ENCODE measurements around the gene NUP107. TPM values are rescaled to one million over a fixed set of nuclear protein-coding genes. Genes with fewer than 3 reads are reported as not detected.

NUP107 gene
- total and polyA plus RNA-seq, 5 donors from 2014 or later: 28.9 to 37.0 (median 34.4) TPM

GRCh38 chr12:68647507-68647906, 39.3 kb upstream of the NUP107 start:
- Histone ChIP-seq H3K27ac (ENCODE audit: insufficient read depth, low read length, poor library complexity, severe bottlenecking) (no peak overlapping the region), H3K9me3 (ENCODE audit: control insufficient read depth in 2 of 2, low read length in 2 of 2) (no peaks in the 10 kb centered on the region), H3K4me1 (ENCODE audit: control insufficient read depth, insufficient read depth, low read length, poor library complexity, severe bottlenecking) (peaks cover 34% of the 10 kb centered on the region), H3K4me3 (ENCODE audit: low read depth, low read length) (peak overlapping the region; percentile 33), H3K36me3 (ENCODE audit: control insufficient read depth, insufficient read depth, low read length) (peaks cover 37% of the 10 kb centered on the region), H3K27me3 (ENCODE audit: control insufficient read depth, insufficient read depth, low read length) (no peaks in the 10 kb centered on the region)
- no peaks in the 10 kb centered on the region for H3K9me3 Mint-ChIP-seq
- no peaks in the 10 kb centered on the region for H3K27me3 Mint-ChIP-seq
- peak overlapping the region in 2 of 3 donors; percentile 28 to 54 for H3K27ac Mint-ChIP-seq
- DNase-seq: no peak
- peaks cover 39 to 72% (median 55%) of the 10 kb centered on the region in 4 donors for H3K4me1 Mint-ChIP-seq
- no peak for ATAC-seq (ENCODE audit: low read depth in 2 of 2)
- peak overlapping the region in 3 of 4 donors; percentile 10 to 68 (median 12) for H3K4me3 Mint-ChIP-seq
- H3K36me3 Mint-ChIP-seq: peaks cover 20% of the 10 kb centered on the region

- Mint-ChIP-seq H3K4me1 (peaks cover 38 to 65% (median 54%) of the 10 kb centered on the region in 4 donors), H3K4me3 (peak overlapping the region in 3 of 4 donors; percentile 12 to 68 (median 44)), H3K27me3 (no peaks in the 10 kb centered on the region), H3K36me3 (peaks cover 16% of the 10 kb centered on the region), H3K27ac (peak overlapping the region; percentile 28 to 62 (median 54)), H3K9me3 (no peaks in the 10 kb centered on the region)
- DNase-seq: peak in 2 of 3 donors; percentile 19 to 34
- Histone ChIP-seq H3K27me3 (ENCODE audit: control insufficient read depth, insufficient read depth, low read length) (no peaks in the 10 kb centered on the region), H3K4me3 (ENCODE audit: low read depth, low read length) (peak overlapping the region; percentile 33), H3K36me3 (ENCODE audit: control insufficient read depth, insufficient read depth, low read length) (peaks cover 40% of the 10 kb centered on the region), H3K4me1 (ENCODE audit: control insufficient read depth, insufficient read depth, low read length, poor library complexity, severe bottlenecking) (peaks cover 32% of the 10 kb centered on the region), H3K27ac (ENCODE audit: insufficient read depth, low read length, poor library complexity, severe bottlenecking) (no peak overlapping the region), H3K9me3 (ENCODE audit: control insufficient read depth in 2 of 2, low read length in 2 of 2) (no peaks in the 10 kb centered on the region)
- no peak for ATAC-seq (ENCODE audit: low read depth in 2 of 2)
Measured at GRCh38 chr12:68648179-68648578, 38.6 kb upstream of the NUP107 start.

GRCh38 chr12:68665016-68665569, 21.7 kb upstream of the NUP107 start:
- H3K4me3 Mint-ChIP-seq: peak overlapping the region in 1 of 4 donors; percentile 75

GRCh38 chr12:68667291-68667690, 19.5 kb upstream of the NUP107 start:
- ATAC-seq (ENCODE audit: low read depth in 2 of 2): no peak
- no peaks in the 10 kb centered on the region for H3K4me1 ChIP-seq (ENCODE audit: control insufficient read depth, insufficient read depth, low read length, poor library complexity, severe bottlenecking)
- Mint-ChIP-seq H3K4me1 (peaks cover 29 to 52% (median 40%) of the 10 kb centered on the region in 4 donors), H3K9me3 (no peaks in the 10 kb centered on the region), H3K4me3 (no peak overlapping the region), H3K27ac (peak overlapping the region; percentile 36 to 94 (median 48)), H3K27me3 (no peaks in the 10 kb centered on the region), H3K36me3 (peaks cover 6% of the 10 kb centered on the region)
- DNase-seq: no peak
- peaks cover 13% of the 10 kb centered on the region for H3K36me3 ChIP-seq (ENCODE audit: control insufficient read depth, insufficient read depth, low read length)
- no peaks in the 10 kb centered on the region for H3K9me3 ChIP-seq (ENCODE audit: control insufficient read depth in 2 of 2, low read length in 2 of 2)
- no peaks in the 10 kb centered on the region for H3K27me3 ChIP-seq (ENCODE audit: control insufficient read depth, insufficient read depth, low read length)
- H3K27ac ChIP-seq (ENCODE audit: insufficient read depth, low read length, poor library complexity, severe bottlenecking): no peak overlapping the region
- H3K4me3 ChIP-seq (ENCODE audit: low read depth, low read length): no peak overlapping the region

More at GRCh38 chr12:68665016-68665569, 21.7 kb upstream of the NUP107 start:
- peaks cover 26 to 42% (median 34%) of the 10 kb centered on the region in 4 donors for H3K4me1 Mint-ChIP-seq
- peak overlapping the region; percentile 73 to 88 (median 78) for H3K27ac Mint-ChIP-seq
- Histone ChIP-seq H3K9me3 (ENCODE audit: control insufficient read depth in 2 of 2, low read length in 2 of 2) (no peaks in the 10 kb centered on the region), H3K27me3 (ENCODE audit: control insufficient read depth, insufficient read depth, low read length) (no peaks in the 10 kb centered on the region), H3K4me3 (ENCODE audit: low read depth, low read length) (no peak overlapping the region), H3K4me1 (ENCODE audit: control insufficient read depth, insufficient read depth, low read length, poor library complexity, severe bottlenecking) (no peaks in the 10 kb centered on the region), H3K27ac (ENCODE audit: insufficient read depth, low read length, poor library complexity, severe bottlenecking) (no peak overlapping the region), H3K36me3 (ENCODE audit: control insufficient read depth, insufficient read depth, low read length) (peaks cover 26% of the 10 kb centered on the region)
- H3K36me3 Mint-ChIP-seq: peaks cover 15% of the 10 kb centered on the region
- no peak for ATAC-seq (ENCODE audit: low read depth in 2 of 2)
- H3K27me3 Mint-ChIP-seq: no peaks in the 10 kb centered on the region
- H3K9me3 Mint-ChIP-seq: no peaks in the 10 kb centered on the region
- DNase-seq: no peak

- Mint-ChIP-seq H3K9me3 (no peaks in the 10 kb centered on the region), H3K4me1 (peaks cover 29 to 54% (median 40%) of the 10 kb centered on the region in 4 donors), H3K36me3 (peaks cover 6% of the 10 kb centered on the region), H3K27ac (peak overlapping the region in 1 of 3 donors; percentile 36), H3K27me3 (no peaks in the 10 kb centered on the region), H3K4me3 (no peak overlapping the region)
- Histone ChIP-seq H3K4me3 (ENCODE audit: low read depth, low read length) (no peak overlapping the region), H3K36me3 (ENCODE audit: control insufficient read depth, insufficient read depth, low read length) (peaks cover 13% of the 10 kb centered on the region), H3K4me1 (ENCODE audit: control insufficient read depth, insufficient read depth, low read length, poor library complexity, severe bottlenecking) (peaks cover under 1% of the 10 kb centered on the region), H3K27me3 (ENCODE audit: control insufficient read depth, insufficient read depth, low read length) (no peaks in the 10 kb centered on the region), H3K27ac (ENCODE audit: insufficient read depth, low read length, poor library complexity, severe bottlenecking) (no peak overlapping the region), H3K9me3 (ENCODE audit: control insufficient read depth in 2 of 2, low read length in 2 of 2) (no peaks in the 10 kb centered on the region)
- DNase-seq (peak in 1 of 3 donors; percentile 36), ATAC-seq (ENCODE audit: low read depth in 2 of 2) (no peak)
Measured at GRCh38 chr12:68667896-68668295, 18.9 kb upstream of the NUP107 start.

- Mint-ChIP-seq H3K9me3 (no peaks in the 10 kb centered on the region), H3K4me3 (peak overlapping the region in 1 of 4 donors; percentile 80), H3K27ac (peak overlapping the region in 1 of 3 donors; percentile 7), H3K36me3 (no peaks in the 10 kb centered on the region), H3K27me3 (no peaks in the 10 kb centered on the region), H3K4me1 (peaks cover 37 to 63% (median 46%) of the 10 kb centered on the region in 4 donors)
- no peaks in the 10 kb centered on the region for H3K27me3 ChIP-seq (ENCODE audit: control insufficient read depth, insufficient read depth, low read length)
- H3K36me3 ChIP-seq (ENCODE audit: control insufficient read depth, insufficient read depth, low read length): no peaks in the 10 kb centered on the region
- no peaks in the 10 kb centered on the region for H3K9me3 ChIP-seq (ENCODE audit: control insufficient read depth in 2 of 2, low read length in 2 of 2)
- peaks cover 32% of the 10 kb centered on the region for H3K4me1 ChIP-seq (ENCODE audit: control insufficient read depth, insufficient read depth, low read length, poor library complexity, severe bottlenecking)
- H3K27ac ChIP-seq (ENCODE audit: insufficient read depth, low read length, poor library complexity, severe bottlenecking): no peak overlapping the region
- H3K4me3 ChIP-seq (ENCODE audit: low read depth, low read length): no peak overlapping the region
- ATAC-seq (ENCODE audit: low read depth in 2 of 2): no peak
- no peak for DNase-seq
Measured at GRCh38 chr12:68671179-68671578, 15.6 kb upstream of the NUP107 start.

- no peaks in the 10 kb centered on the region for H3K27me3 Mint-ChIP-seq
- Histone ChIP-seq H3K4me1 (ENCODE audit: control insufficient read depth, insufficient read depth, low read length, poor library complexity, severe bottlenecking) (peaks cover 38% of the 10 kb centered on the region), H3K4me3 (ENCODE audit: low read depth, low read length) (peak overlapping the region; percentile 79), H3K27ac (ENCODE audit: insufficient read depth, low read length, poor library complexity, severe bottlenecking) (peak overlapping the region; percentile 66), H3K9me3 (ENCODE audit: control insufficient read depth in 2 of 2, low read length in 2 of 2) (no peaks in the 10 kb centered on the region), H3K27me3 (ENCODE audit: control insufficient read depth, insufficient read depth, low read length) (no peaks in the 10 kb centered on the region), H3K36me3 (ENCODE audit: control insufficient read depth, insufficient read depth, low read length) (no peaks in the 10 kb centered on the region)
- H3K4me3 Mint-ChIP-seq: peak overlapping the region; percentile 8 to 79 (median 72)
- H3K36me3 Mint-ChIP-seq: no peaks in the 10 kb centered on the region
- no peaks in the 10 kb centered on the region for H3K9me3 Mint-ChIP-seq
- DNase-seq (peak in 2 of 3 donors; percentile 64 to 90), ATAC-seq (ENCODE audit: low read depth in 2 of 2) (peak; percentile 32 to 59)
- peak overlapping the region; percentile 54 to 73 (median 54) for H3K27ac Mint-ChIP-seq
- H3K4me1 Mint-ChIP-seq: peaks cover 23 to 57% (median 32%) of the 10 kb centered on the region in 4 donors
Measured at GRCh38 chr12:68673788-68674187, 13.0 kb upstream of the NUP107 start.

- H3K4me3 Mint-ChIP-seq: peak overlapping the region; percentile 8 to 79 (median 72)
- H3K27me3 Mint-ChIP-seq: no peaks in the 10 kb centered on the region
- Histone ChIP-seq H3K36me3 (ENCODE audit: control insufficient read depth, insufficient read depth, low read length) (no peaks in the 10 kb centered on the region), H3K4me1 (ENCODE audit: control insufficient read depth, insufficient read depth, low read length, poor library complexity, severe bottlenecking) (peaks cover 38% of the 10 kb centered on the region), H3K9me3 (ENCODE audit: control insufficient read depth in 2 of 2, low read length in 2 of 2) (no peaks in the 10 kb centered on the region), H3K27ac (ENCODE audit: insufficient read depth, low read length, poor library complexity, severe bottlenecking) (peak overlapping the region; percentile 66), H3K27me3 (ENCODE audit: control insufficient read depth, insufficient read depth, low read length) (no peaks in the 10 kb centered on the region), H3K4me3 (ENCODE audit: low read depth, low read length) (peak overlapping the region; percentile 79)
- peaks cover 24 to 60% (median 32%) of the 10 kb centered on the region in 4 donors for H3K4me1 Mint-ChIP-seq
- H3K27ac Mint-ChIP-seq: peak overlapping the region in 1 of 3 donors; percentile 98
- DNase-seq (no peak), ATAC-seq (ENCODE audit: low read depth in 2 of 2) (no peak)
- H3K9me3 Mint-ChIP-seq: no peaks in the 10 kb centered on the region
- H3K36me3 Mint-ChIP-seq: peaks cover 1% of the 10 kb centered on the region
Measured at GRCh38 chr12:68674376-68674775, 12.4 kb upstream of the NUP107 start.

Data from CD4-positive, CD25-positive, alpha-beta regulatory T cell (primary cell).